Ishikawa (cell line): ENCODE data around the gene OSMR.

Experiments used
- CEBPB ChIP-seq: IDR thresholded peaks from 2 replicates; pipeline ENCODE4 v1.6.1; 2012
- EGR1 ChIP-seq: IDR thresholded peaks from 2 replicates; pipeline ENCODE4 v1.6.1; 2012
- REST ChIP-seq: IDR thresholded peaks from 2 replicates; pipeline ENCODE4 v1.6.1; 2012; ENCODE audit warnings: low read depth, mild to moderate bottlenecking

GRCh38 chr5:38953426-38954012 lies 107.7 kb downstream of the OSMR start:
- TF ChIP-seq REST (no peak), EGR1 (no peak), CEBPB (no peak)
